NCI-H2029 (cell line): ENCODE results near the gene SOX8.
A peak's percentile ranks its signal among the peaks of the same experiment; 100 is the strongest.
"Not testable (repeated sequence)": the region's sequence is repeated elsewhere in the genome, so short reads cannot be mapped to it uniquely, and the experiment has no call there.

Source experiments
- DNase-seq: peaks from one replicate; lab custom pipeline; 2025; lab: John Stamatoyannopoulos, UW

The SOX8 gene

GRCh38 chr16:955766-956165 lies 25.8 kb upstream of the SOX8 start:
- DNase-seq: not testable (repeated sequence)

GRCh38 chr16:959232-960040 lies 22.1 kb upstream of the SOX8 start:
- no peak for DNase-seq

GRCh38 chr16:962366-962765 lies 19.2 kb upstream of the SOX8 start:
- no peak for DNase-seq

DNA sequence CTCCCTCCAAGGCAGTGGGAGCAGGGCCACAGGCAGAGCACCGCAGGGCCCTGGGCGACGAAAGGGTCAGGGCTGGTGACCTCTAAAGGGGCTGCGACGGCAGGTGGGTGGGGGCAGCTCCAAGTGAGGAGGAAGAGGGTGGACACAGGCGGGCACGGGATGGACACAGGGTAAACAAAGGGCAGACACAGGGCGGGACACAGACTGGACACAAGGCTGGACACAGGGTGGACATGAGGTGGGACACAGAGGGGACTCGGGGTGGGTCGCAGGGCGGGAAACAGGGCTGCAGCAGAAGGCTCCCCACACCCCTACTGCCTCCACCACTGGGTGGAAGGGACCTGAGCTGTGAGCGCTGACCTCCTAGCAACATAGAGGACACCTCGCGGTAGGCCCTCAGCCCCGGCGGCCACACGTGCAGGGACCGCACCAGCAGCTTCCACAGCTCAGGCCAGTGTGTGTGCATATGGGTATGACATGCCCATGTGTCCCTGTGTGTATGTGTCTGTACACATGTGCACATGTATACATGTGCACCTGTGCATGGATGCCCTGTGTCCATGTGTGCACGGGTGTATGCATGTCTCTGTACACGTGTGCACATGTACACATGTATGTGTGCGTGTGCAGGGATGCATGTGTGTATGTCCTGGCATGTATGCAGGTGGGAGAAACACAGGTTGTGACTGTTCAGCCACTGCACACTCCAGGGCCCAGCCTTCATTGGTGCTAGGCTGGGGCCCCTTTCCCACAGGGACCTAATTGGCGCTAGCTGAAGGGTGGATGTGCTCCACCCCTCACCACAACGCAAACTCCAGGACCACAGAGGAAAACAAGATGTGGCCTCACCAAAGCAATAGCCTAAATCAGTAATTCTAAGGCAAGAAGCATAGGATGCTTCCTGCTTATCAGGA lies 18.4 kb upstream of the SOX8 start:
- no peak for DNase-seq

DNA sequence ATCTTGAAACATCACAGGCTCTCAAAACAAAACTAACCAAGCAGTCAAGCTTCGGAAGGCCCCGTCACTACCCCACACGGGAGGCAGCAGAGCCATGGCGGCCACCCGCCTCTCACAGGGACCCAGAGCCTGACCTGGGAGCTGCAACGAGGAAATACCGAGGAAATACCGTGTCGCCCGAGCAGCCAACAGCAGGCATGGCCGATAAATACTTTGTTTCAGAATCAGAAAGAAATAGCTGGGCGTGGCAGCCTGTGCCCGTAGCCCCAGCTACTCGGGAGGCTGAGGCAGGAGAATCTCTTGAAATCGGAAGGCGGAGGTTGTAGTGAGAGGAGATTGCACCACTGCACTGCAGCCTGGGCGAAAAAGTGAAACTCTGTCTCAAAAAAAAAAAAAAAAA lies 17.7 kb upstream of the SOX8 start:
- no peak for DNase-seq

GRCh38 chr16:964356-965035 lies 17.1 kb upstream of the SOX8 start:
- peak; percentile 33 for DNase-seq

GRCh38 chr16:965036-965395 lies 16.6 kb upstream of the SOX8 start:
- DNase-seq: no peak

DNA sequence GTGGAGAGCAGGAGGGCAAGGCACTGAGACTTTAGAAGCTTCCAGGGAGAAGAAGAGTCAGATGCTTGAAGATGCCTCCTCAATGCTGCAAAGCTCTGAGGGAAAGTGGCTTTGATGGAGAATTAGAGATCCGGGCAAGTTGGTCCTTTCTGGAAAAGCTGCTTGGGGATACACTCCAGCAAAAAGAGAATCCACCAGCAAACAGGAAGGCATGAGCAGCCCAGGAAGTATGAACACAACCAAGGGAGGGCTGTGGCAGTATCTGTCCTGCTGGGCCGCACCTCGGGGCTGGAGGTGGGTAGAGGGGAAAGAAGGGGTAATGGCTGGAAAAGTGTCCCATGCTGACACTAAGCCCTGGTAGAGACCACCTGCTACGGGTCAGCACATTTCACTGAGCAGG lies 16.1 kb upstream of the SOX8 start:
- DNase-seq: no peak

- DNase-seq: no peak
Measured at GRCh38 chr16:966035-966434, 15.5 kb upstream of the SOX8 start.

- no peak for DNase-seq
Measured at GRCh38 chr16:966505-966904, 15.1 kb upstream of the SOX8 start.

- no peak for DNase-seq
Measured at GRCh38 chr16:967077-967541, 14.5 kb upstream of the SOX8 start.

GRCh38 chr16:967546-968295 lies 13.8 kb upstream of the SOX8 start:
- no peak for DNase-seq

GRCh38 chr16:968620-969019 lies 12.9 kb upstream of the SOX8 start:
- DNase-seq: no peak

DNA sequence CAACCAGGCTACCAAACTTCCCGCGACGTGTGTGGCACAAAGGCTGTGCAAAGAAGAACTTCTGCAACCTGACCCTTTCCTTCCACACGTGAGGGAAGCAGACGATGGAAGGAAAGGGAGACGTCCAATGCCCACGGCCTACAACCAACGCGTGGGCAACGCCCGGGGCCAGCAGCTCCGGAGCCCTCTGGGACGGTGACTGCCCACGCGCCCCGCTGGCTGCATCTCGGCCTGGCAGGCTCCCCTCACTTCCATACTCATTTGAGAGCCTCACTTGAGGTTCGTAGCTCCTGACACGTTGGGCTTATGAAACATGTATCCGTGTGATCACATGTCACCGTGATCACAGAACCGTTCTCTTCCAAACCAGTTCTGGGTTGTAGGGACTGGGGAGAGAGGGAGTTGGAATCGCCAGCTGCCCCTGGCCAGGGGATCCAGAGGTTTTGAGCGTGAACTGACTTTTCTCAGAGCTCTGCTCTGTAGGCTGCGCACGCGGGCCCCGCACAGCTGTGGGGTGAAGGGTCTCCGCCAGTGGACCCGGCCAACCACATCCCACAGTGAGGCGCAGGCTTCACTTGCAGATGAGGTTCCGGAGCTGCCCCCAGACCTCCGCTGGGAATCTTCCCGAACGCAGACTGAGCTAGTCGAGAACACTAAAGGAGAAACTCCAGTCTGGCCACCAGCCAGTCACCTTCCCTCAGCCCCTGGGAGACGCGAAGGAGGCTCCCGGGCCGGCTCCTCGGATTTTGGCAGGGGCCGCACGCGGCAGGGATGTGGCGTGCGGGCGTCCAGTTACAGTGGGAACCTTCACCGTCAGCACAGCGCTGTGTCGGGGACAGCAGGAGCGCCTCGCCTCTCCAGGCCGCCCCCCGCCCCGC lies 11.8 kb upstream of the SOX8 start:
- DNase-seq: no peak

- no peak for DNase-seq
Measured at GRCh38 chr16:970386-970765, 11.2 kb upstream of the SOX8 start.

- DNase-seq: peak; percentile 69
Measured at GRCh38 chr16:970766-971581, 10.6 kb upstream of the SOX8 start, which contains the start of gene LMF1. TSS of gene LMF1 (minus strand) at chr16:970984. CDS start at chr16:970980, 4 bp downstream.

DNA sequence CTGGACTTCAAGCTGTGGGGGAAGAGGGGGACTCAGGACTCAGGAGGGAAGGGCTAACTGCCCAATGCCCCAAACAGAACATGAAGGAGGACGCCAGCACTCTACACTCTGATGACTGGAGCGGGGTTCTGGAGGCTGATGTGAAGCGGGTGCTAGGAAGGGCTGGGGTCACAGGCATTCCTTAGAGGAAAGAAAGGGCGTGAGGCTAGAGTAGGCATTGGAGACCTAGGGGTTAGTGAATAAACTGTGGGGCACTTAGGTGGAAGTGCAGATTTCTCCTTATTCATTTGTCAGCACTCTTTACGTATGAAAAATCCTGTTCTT lies 10.0 kb upstream of the SOX8 start:
- no peak for DNase-seq

- DNase-seq: no peak
Measured at GRCh38 chr16:971981-972315, 9.6 kb upstream of the SOX8 start.

DNA sequence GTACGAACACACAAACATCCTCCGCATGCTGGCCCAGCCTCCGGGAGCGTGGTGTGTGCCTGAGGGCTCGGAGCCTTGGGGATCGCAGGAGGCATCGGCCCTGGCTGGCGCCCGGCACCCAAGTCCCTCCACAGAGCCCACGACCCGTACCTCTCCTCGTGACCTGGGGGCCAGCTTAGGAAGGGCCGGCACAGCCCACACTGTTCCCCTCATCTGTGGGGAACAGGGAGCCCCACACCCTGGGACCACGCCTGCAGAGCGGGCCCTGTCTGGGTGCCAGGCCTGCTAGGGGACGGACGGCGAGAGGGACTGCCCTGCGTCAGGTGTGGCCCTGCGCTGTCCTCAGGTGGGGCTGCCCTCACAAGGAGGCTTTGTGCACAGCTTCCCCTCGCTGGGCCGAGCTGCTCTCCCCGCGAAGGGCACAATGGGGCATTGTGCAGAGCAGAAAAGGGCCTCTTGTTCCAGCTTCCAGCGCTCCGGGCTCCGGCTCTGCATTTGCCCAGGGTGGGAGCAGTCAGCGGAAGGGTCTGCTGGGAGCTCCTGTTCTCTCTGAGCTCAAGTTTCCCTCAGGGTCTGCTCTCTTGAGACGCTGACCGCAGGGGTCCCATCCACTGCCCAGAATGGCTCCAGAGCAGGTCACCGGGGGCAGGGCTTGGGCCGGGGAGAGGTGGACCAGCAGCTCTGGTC lies 9.1 kb upstream of the SOX8 start:
- no peak for DNase-seq

DNA sequence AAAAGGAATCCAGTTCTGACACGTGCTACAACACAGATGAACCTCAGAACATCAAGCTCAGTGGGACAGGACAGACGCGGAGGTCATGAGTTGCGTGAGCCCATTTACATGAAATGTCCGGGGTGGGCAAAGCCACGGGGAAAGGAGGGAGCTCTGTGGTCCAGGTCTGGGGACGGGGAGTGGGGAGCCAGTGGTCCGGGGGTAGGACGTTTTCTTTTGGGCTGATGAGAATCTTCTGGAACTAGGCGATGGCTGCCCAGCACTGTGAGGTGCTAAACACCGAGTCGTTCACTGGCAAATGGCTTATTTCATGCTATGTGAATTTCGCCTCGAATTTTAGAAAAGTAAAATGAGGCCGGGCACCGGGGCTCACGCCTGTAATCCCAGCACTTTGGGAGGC lies 8.2 kb upstream of the SOX8 start:
- no peak for DNase-seq
